Measurements from ENCODE around the gene PLXNB2. TPM values are rescaled to one million over a fixed set of nuclear protein-coding genes. Genes with fewer than 3 reads are reported as not detected.

PLXNB2 gene
- total and polyA plus RNA-seq, 2 of the 4 experiments (the other 2 are of a cell fraction) = 73.1 to 202 TPM

- no peak for TF ChIP-seq CHD1 (IDR thresholded peaks at IDR 0.05; ENCODE audit: low read depth, low read length)
- TF ChIP-seq NFE2L2 (IDR thresholded peaks at IDR 0.05; ENCODE audit: low read depth, low read length) = no peak
- TF ChIP-seq POLR2A (IDR thresholded peaks at IDR 0.05; ENCODE audit: low read depth, low read length) = no peak
- TF ChIP-seq MAZ (IDR thresholded peaks at IDR 0.05; ENCODE audit: borderline replicate concordance, low read depth, low read length) = no peak
- TF ChIP-seq, protein P1, sequence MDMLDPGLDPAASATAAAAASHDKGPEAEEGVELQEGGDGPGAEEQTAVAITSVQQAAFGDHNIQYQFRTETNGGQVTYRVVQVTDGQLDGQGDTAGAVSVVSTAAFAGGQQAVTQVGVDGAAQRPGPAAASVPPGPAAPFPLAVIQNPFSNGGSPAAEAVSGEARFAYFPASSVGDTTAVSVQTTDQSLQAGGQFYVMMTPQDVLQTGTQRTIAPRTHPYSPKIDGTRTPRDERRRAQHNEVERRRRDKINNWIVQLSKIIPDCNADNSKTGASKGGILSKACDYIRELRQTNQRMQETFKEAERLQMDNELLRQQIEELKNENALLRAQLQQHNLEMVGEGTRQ (IDR thresholded peaks at IDR 0.05; ENCODE audit: low read depth, low read length) = no peak
- TF ChIP-seq FOS (IDR thresholded peaks at IDR 0.05; ENCODE audit: low read depth, low read length) = no peak
Observed at GRCh38 chr22:50326225-50326955, 18.9 kb upstream of the PLXNB2 start (continued).
